Measurements from ENCODE around the gene ENPP6. TPM values are rescaled to one million over a fixed set of nuclear protein-coding genes. Genes with fewer than 3 reads are reported as not detected.

The ENPP6 gene
- total and polyA plus RNA-seq, 2 experiments from 2014 or later = 0.11 TPM; not detected in 1

- TF ChIP-seq, protein P1, sequence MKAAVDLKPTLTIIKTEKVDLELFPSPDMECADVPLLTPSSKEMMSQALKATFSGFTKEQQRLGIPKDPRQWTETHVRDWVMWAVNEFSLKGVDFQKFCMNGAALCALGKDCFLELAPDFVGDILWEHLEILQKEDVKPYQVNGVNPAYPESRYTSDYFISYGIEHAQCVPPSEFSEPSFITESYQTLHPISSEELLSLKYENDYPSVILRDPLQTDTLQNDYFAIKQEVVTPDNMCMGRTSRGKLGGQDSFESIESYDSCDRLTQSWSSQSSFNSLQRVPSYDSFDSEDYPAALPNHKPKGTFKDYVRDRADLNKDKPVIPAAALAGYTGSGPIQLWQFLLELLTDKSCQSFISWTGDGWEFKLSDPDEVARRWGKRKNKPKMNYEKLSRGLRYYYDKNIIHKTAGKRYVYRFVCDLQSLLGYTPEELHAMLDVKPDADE (IDR thresholded peaks at IDR 0.05) = no peak
- TF ChIP-seq, protein P2, sequence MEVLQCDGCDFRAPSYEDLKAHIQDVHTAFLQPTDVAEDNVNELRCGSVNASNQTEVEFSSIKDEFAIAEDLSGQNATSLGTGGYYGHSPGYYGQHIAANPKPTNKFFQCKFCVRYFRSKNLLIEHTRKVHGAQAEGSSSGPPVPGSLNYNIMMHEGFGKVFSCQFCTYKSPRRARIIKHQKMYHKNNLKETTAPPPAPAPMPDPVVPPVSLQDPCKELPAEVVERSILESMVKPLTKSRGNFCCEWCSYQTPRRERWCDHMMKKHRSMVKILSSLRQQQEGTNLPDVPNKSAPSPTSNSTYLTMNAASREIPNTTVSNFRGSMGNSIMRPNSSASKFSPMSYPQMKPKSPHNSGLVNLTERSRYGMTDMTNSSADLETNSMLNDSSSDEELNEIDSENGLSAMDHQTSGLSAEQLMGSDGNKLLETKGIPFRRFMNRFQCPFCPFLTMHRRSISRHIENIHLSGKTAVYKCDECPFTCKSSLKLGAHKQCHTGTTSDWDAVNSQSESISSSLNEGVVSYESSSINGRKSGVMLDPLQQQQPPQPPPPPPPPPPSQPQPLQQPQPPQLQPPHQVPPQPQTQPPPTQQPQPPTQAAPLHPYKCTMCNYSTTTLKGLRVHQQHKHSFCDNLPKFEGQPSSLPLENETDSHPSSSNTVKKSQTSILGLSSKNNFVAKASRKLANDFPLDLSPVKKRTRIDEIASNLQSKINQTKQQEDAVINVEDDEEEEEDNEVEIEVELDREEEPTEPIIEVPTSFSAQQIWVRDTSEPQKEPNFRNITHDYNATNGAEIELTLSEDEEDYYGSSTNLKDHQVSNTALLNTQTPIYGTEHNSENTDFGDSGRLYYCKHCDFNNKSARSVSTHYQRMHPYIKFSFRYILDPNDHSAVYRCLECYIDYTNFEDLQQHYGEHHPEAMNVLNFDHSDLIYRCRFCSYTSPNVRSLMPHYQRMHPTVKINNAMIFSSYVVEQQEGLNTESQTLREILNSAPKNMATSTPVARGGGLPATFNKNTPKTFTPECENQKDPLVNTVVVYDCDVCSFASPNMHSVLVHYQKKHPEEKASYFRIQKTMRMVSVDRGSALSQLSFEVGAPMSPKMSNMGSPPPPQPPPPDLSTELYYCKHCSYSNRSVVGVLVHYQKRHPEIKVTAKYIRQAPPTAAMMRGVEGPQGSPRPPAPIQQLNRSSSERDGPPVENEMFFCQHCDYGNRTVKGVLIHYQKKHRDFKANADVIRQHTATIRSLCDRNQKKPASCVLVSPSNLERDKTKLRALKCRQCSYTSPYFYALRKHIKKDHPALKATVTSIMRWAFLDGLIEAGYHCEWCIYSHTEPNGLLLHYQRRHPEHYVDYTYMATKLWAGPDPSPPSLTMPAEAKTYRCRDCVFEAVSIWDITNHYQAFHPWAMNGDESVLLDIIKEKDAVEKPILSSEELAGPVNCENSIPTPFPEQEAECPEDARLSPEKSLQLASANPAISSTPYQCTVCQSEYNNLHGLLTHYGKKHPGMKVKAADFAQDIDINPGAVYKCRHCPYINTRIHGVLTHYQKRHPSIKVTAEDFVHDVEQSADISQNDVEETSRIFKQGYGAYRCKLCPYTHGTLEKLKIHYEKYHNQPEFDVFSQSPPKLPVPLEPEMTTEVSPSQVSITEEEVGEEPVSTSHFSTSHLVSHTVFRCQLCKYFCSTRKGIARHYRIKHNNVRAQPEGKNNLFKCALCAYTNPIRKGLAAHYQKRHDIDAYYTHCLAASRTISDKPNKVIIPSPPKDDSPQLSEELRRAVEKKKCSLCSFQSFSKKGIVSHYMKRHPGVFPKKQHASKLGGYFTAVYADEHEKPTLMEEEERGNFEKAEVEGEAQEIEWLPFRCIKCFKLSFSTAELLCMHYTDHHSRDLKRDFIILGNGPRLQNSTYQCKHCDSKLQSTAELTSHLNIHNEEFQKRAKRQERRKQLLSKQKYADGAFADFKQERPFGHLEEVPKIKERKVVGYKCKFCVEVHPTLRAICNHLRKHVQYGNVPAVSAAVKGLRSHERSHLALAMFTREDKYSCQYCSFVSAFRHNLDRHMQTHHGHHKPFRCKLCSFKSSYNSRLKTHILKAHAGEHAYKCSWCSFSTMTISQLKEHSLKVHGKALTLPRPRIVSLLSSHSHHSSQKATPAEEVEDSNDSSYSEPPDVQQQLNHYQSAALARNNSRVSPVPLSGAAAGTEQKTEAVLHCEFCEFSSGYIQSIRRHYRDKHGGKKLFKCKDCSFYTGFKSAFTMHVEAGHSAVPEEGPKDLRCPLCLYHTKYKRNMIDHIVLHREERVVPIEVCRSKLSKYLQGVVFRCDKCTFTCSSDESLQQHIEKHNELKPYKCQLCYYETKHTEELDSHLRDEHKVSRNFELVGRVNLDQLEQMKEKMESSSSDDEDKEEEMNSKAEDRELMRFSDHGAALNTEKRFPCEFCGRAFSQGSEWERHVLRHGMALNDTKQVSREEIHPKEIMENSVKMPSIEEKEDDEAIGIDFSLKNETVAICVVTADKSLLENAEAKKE (CRISPR knock-in tag; IDR thresholded peaks at IDR 0.05) = no peak
- TF ChIP-seq POLR2AphosphoS5 (IDR thresholded peaks at IDR 0.05; ENCODE audit: low read depth) = no peak
- H3K27ac ChIP-seq (ENCODE audit: low read depth) = no peak overlapping the region
- H3K4me1 Mint-ChIP-seq = peaks cover 10% of the 10 kb centered on the region
- peaks cover 15% of the 10 kb centered on the region; the same call in 1 of the 2 replicates for H3K9me2 ChIP-seq (ENCODE audit: insufficient read depth)
- H3K27ac Mint-ChIP-seq = no peak overlapping the region
- no peak overlapping the region for H3K4me2 ChIP-seq
- no peaks in the 10 kb centered on the region for H4K20me1 ChIP-seq (replicated peaks; ENCODE audit: insufficient read depth)
- ATAC-seq (no peak), DNase-seq (ENCODE audit: low spot score) (no peak)
- no peak overlapping the region for H3K4me3 ChIP-seq
- no peaks in the 10 kb centered on the region; the same call in 2 of the 3 replicates for H3K36me3 Mint-ChIP-seq (ENCODE audit: low read depth)
- no peaks in the 10 kb centered on the region for H3K79me2 ChIP-seq (replicated peaks; ENCODE audit: insufficient read depth)
- peaks cover 5% of the 10 kb centered on the region for H3K27me3 Mint-ChIP-seq (ENCODE audit: insufficient read depth, low read depth, poor library complexity)
- no peaks in the 10 kb centered on the region for H3K4me1 ChIP-seq (ENCODE audit: insufficient read depth)
- H3F3A ChIP-seq (replicated peaks; ENCODE audit: low read depth) = no peaks in the 10 kb centered on the region
- no peaks in the 10 kb centered on the region for H3K36me3 ChIP-seq (ENCODE audit: insufficient read depth)
- H3K4me3 Mint-ChIP-seq = no peak overlapping the region
- no peaks in the 10 kb centered on the region for H3K9me3 Mint-ChIP-seq
- H3K27me3 ChIP-seq (ENCODE audit: insufficient read depth) = no peaks in the 10 kb centered on the region
- no peak overlapping the region for H2AFZ ChIP-seq
Observed at GRCh38 chr4:184150102-184150839, 67.4 kb downstream of the ENPP6 start.
